Measurements from ENCODE around the gene KRTAP4-9.
"Not testable (repeated sequence)": the region's sequence is repeated elsewhere in the genome, so short reads cannot be mapped to it uniquely, and the experiment has no call there.

The KRTAP4-9 gene

DNA sequence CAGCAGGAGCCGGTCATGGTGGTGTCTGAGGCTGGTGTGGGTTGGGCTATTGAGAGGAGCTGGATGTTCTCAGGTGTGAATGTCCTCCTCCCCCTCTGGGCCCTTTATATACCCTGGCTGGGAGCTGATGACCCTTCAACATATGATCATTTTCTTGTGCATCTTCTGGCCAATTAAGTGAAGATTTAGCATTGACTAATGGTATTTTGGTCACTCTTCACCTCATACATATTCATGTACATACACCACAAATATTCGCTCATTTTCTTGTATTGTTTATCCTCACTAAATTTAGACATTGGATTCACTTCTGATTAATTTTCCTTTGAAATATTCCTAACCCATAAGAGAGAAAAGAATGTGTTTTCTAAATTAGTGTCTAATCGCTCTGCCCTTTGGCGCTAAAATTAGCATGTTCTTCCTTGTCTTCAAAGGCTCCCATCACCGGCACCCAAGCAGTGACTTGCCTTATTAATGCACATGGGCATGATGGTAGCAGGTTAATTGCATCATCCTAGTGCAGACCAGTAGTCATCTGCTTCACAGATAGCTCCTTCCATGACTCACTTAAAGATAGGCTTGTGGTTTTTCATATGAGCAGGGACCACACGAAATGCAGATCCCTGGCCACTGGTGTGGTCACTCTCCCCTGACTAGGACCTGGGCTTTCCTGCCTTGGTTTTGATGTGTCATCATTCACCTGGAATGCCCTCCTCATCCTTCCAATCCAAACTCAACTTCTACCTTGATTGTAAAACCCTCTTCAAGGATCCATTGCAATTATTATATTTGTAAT, 39.2 kb upstream of the KRTAP4-9 start, which contains the start of gene KRTAP2-4:
TSS of gene KRTAP2-4 (minus strand) at position 51 of the 796 bp plus-strand sequence. CDS start at position 17, 34 bp downstream.
- TF ChIP-seq, protein P1, sequence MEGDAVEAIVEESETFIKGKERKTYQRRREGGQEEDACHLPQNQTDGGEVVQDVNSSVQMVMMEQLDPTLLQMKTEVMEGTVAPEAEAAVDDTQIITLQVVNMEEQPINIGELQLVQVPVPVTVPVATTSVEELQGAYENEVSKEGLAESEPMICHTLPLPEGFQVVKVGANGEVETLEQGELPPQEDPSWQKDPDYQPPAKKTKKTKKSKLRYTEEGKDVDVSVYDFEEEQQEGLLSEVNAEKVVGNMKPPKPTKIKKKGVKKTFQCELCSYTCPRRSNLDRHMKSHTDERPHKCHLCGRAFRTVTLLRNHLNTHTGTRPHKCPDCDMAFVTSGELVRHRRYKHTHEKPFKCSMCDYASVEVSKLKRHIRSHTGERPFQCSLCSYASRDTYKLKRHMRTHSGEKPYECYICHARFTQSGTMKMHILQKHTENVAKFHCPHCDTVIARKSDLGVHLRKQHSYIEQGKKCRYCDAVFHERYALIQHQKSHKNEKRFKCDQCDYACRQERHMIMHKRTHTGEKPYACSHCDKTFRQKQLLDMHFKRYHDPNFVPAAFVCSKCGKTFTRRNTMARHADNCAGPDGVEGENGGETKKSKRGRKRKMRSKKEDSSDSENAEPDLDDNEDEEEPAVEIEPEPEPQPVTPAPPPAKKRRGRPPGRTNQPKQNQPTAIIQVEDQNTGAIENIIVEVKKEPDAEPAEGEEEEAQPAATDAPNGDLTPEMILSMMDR (conservative IDR thresholded peaks at IDR 0.05): no peak
- TF ChIP-seq ZFX (IDR thresholded peaks at IDR 0.05): no peak
- no peak within 1 kb of the TSS for H3K27ac ChIP-seq

DNA sequence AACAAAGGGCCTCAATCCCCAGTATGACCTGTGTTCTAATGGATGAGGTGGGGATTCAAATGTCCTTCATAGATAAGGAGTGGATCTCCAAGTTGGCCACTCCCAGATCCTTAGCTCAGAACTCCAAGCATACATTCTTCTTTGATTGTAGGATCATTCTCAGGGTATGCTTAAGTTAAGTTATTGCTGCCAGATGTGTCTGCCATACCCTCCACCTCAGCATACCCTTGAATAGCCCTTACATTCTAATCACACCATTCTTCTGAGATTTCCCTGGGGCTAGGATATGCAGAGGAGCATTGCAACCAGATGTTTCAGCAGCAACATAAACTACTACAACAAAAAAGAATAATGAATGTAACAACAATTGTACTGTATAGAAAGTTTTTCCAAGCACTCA, 37.9 kb upstream of the KRTAP4-9 start:
- TF ChIP-seq, protein P1 (conservative IDR thresholded peaks at IDR 0.05): no peak
- TF ChIP-seq ZFX (IDR thresholded peaks at IDR 0.05): no peak
- H3K27ac ChIP-seq: no peak overlapping the region

DNA sequence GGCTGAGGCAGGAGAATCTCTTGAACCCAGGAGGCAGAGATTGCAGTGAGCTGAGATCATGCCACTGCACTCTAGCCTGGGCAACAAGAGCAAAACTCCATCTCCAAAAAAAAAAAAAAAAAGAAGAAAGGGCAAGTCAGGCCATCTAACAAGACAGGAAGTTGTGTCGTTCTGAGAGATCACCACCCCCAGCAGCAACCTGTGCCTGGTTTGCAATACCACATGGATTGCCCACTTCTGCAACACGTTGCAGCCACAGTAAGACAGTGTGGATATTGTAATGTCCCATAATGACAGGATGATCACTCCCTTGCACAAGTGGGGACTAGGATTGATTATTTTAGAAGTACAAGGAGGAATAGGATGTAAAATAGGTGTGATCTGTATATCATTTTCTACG, 36.2 kb upstream of the KRTAP4-9 start:
- H3K27ac ChIP-seq: no peak overlapping the region
- TF ChIP-seq ZFX (IDR thresholded peaks at IDR 0.05): no peak
- TF ChIP-seq, protein P1 (conservative IDR thresholded peaks at IDR 0.05): no peak

DNA sequence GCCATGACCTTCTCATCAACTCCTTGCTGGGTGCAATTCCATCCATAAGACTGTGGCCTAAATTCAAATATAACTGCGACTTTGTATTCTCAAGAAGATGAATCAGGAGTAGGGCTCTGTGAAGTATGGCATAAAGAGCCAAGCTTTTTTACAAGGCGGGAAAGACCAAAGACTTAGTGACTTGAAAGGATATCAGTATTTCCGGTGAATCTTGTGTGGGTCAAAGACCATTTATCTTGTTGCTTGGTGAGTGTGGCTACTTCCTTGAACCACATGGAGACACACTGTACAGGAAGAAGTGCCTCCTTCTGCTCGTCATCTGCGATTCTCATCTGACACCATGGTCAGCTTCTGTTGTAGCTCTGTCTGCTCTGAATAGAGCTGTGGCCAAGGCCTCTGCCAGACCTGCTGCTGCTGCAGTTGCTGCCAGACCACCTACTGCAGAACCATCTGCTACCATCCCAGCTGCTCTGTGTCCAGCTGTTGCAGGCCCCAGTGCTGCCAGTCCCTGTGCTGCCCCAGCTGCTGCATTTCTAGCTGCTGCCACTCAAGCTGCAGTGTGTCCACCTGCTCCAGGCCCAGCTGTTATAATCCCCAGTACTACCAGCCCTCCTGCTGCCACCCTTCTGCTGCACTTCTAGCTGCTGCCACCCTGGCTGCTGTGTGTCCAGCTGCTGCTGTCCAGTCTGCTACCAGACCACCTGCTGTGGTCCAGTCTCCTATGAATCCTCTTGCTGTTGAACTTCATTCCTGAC, 33.4 kb upstream of the KRTAP4-9 start:
- TF ChIP-seq, protein P1 (conservative IDR thresholded peaks at IDR 0.05): no peak
- no peak for TF ChIP-seq ZFX (IDR thresholded peaks at IDR 0.05)
- H3K27ac ChIP-seq: no peak overlapping the region

DNA sequence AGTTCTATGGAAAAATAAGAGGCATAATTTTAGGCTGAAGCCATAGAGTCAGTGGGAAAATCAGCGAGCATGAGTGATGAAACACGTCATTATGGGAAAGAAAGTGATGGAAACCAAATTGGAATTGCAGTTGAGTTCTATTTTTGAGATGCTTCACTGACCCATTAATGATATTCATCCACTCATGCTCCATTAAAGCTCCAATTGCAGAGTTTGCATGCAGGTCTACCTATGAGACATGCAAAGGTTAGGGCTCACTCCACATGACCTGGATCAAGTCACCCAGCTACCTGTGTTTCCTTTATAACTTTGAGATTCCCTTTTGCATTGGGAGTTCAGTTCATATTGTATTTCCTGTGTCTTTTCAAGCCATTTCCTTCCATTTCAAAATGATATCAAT, 31.5 kb upstream of the KRTAP4-9 start:
- TF ChIP-seq, protein P1 (conservative IDR thresholded peaks at IDR 0.05): no peak
- TF ChIP-seq ZFX (IDR thresholded peaks at IDR 0.05): no peak
- no peak overlapping the region for H3K27ac ChIP-seq

DNA sequence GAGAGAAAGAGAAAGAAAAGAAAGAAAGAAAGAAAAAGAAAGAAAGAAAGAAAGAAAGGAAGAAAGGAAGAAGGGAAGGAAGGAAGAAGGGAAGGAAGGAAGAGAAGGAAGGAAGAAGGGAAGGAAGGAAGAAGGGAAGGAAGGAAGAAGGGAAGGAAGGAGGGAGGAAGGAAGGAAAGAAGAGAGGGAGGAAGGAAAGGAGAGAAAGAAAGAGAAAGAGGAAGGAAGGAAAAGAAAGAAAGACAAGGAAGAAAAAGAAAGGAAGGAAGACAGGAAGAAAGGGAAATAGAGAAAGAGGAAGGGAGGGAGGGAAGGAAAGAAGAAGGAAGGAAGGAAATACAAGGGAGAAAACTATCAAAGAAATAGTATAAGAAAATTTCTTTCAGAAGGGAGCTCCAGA, 28.4 kb upstream of the KRTAP4-9 start:
- no peak overlapping the region for H3K27ac ChIP-seq
- TF ChIP-seq ZFX (IDR thresholded peaks at IDR 0.05): no peak
- TF ChIP-seq, protein P1 (conservative IDR thresholded peaks at IDR 0.05): no peak

DNA sequence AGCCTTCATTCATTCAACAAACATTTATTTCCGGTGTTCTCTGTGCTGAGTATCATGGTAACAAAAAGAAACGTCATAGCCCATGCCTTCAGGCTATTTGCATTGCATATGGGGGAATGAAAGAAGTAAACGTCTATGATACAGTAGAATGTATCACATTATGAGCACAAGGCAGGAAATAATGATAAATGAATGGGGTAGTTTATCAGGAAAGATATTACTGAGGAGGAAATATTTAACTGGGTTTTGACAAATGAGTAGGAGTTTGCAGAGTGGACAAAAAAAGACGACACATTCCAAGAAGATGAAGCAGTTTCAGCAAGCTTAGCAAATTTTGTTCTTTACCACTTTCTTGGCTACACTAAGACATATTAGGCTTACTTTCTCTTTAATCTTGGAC, 22.6 kb upstream of the KRTAP4-9 start:
- TF ChIP-seq, protein P1 (conservative IDR thresholded peaks at IDR 0.05): no peak
- no peak for TF ChIP-seq ZFX (IDR thresholded peaks at IDR 0.05)
- no peak overlapping the region for H3K27ac ChIP-seq

DNA sequence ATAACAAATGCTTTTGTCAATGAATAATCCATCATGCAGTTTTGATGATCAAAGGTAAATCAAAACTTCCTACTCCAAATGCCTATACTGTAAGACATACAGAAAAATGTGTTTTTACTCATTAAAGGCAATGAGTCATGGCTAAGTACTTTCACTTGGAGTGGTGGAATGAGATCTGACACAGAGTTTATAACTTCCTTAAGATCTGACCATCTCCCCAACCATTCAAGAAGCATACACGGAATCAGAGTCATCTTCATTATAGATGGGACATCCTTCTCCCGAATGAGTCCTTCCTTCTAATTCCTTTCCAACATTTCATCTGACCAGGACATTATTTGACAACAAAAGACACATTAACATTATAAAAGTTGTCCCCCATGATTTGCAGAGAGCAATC, 21.8 kb upstream of the KRTAP4-9 start:
- not testable (repeated sequence) for H3K27ac ChIP-seq

DNA sequence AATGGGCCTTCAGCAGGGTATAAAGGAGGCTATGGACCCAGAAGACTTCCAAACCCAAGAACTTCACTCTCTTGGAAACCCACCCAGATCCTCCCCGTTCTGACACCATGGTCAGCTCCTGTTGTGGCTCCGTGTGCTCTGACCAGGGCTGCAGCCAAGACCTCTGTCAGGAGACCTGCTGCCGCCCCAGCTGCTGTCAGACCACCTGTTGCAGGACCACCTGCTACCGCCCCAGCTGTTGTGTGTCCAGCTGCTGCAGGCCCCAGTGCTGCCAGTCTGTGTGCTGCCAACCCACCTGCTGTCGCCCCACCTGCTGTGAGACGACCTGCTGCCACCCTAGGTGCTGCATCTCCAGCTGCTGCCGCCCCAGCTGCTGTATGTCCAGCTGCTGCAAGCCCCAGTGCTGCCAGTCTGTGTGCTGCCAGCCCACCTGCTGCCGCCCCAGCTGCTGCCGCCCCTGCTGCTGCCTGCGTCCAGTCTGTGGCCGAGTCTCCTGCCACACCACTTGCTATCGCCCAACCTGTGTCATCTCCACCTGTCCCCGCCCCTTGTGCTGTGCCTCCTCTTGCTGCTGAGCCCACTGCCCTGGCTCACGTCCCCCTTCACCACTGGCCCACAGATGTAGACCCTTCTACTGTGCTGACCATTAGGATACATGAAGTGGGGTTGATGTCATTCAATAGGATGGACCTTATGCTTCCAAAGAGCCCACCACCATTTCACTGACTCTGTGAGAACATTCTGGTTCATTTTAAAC, 20.9 kb upstream of the KRTAP4-9 start, which contains the start of gene KRTAP4-7:
TSS of gene KRTAP4-7 (plus strand) at position 51 of the 757 bp plus-strand sequence. CDS start at position 108, 57 bp downstream.
- not testable (repeated sequence) for H3K27ac ChIP-seq

DNA sequence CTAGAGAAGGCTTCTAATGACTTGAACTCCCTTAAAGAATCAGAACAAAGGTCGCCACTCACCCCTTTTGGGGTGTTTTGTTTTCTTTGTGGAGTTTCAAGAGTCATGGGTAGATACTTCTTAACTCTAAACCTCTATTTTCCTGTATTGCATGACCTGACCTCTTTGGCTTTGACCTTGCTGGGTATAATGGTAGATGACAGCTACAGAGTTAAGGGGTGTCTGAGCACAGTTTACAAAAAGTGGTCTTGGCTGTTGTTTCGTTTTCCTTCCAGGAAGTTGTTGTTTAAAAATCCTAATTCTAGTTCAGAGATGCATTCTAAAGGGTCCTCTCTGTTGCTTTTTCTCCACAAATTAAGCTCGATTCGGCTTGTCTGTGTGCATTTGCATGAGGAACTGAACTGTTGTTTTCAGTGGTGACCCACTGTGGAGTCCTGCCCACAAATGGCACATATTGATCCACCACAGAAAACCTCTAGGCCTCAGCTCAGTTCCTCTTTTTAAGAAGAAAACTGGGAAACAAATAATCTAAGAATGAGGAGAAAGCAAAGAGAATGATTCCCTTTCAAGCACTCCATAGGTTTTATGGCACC, 16.3 kb upstream of the KRTAP4-9 start:
- not testable (repeated sequence) for H3K27ac ChIP-seq
